ENCODE data around the gene MTTP.

DNA sequence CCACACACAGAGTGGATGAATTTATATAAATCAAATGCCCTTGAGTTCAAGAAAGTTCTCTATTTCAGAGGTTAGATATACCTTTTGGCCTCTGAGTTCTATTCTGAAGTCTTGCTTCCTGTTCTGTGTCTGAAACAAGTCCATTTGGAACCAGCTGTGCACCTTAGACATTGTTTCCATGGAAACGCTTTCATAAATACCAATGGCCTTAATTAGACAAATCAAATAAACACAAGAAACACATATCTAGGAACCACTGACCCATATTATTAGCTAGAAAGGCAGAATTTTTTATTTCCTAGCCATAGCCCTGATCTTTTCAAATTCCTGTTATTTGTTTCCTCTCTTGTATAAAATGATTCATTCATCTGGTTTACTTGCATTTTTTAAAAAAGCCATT, 91.4 kb downstream of the MTTP start:
- TF ChIP-seq MAX (IDR thresholded peaks at IDR 0.05): no peak
- TF ChIP-seq, protein P1, sequence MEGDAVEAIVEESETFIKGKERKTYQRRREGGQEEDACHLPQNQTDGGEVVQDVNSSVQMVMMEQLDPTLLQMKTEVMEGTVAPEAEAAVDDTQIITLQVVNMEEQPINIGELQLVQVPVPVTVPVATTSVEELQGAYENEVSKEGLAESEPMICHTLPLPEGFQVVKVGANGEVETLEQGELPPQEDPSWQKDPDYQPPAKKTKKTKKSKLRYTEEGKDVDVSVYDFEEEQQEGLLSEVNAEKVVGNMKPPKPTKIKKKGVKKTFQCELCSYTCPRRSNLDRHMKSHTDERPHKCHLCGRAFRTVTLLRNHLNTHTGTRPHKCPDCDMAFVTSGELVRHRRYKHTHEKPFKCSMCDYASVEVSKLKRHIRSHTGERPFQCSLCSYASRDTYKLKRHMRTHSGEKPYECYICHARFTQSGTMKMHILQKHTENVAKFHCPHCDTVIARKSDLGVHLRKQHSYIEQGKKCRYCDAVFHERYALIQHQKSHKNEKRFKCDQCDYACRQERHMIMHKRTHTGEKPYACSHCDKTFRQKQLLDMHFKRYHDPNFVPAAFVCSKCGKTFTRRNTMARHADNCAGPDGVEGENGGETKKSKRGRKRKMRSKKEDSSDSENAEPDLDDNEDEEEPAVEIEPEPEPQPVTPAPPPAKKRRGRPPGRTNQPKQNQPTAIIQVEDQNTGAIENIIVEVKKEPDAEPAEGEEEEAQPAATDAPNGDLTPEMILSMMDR (IDR thresholded peaks at IDR 0.05 in 2 of 3, conservative IDR thresholded peaks at IDR 0.05 in 1 of 3; ENCODE audit: borderline replicate concordance in 1 of 3, insufficient read depth in 1 of 3, low read depth in 2 of 3, low read length in 2 of 3): no peak
- no peak for TF ChIP-seq TCF7L2 (IDR thresholded peaks at IDR 0.05; ENCODE audit: borderline replicate concordance, extremely low read depth, insufficient read depth, insufficient read length)
- TF ChIP-seq YY1 (IDR thresholded peaks at IDR 0.05; ENCODE audit: extremely low read depth, insufficient replicate concordance, low read depth, low read length): no peak
- TF ChIP-seq CEBPB (IDR thresholded peaks at IDR 0.05; ENCODE audit: low read depth): no peak
- TF ChIP-seq REST (IDR thresholded peaks at IDR 0.05; ENCODE audit: low read depth): no peak
- no peak for TF ChIP-seq EZH2phosphoT487 (IDR thresholded peaks at IDR 0.05; ENCODE audit: borderline replicate concordance)
- no peak for TF ChIP-seq JUND (IDR thresholded peaks at IDR 0.05)
- TF ChIP-seq EGR1 (IDR thresholded peaks at IDR 0.05; ENCODE audit: low read depth): no peak
- TF ChIP-seq ZNF274 (IDR thresholded peaks at IDR 0.05; ENCODE audit: low read depth, low read length): no peak
- no peak for TF ChIP-seq EZH2 (IDR thresholded peaks at IDR 0.05)
- no peak for TF ChIP-seq POLR2A (IDR thresholded peaks at IDR 0.05; ENCODE audit: borderline replicate concordance, extremely low read depth, insufficient read depth, insufficient read length)
- TF ChIP-seq POLR2AphosphoS5 (IDR thresholded peaks at IDR 0.05; ENCODE audit: low read depth, low read length): no peak
- no peak for TF ChIP-seq SIN3A (IDR thresholded peaks at IDR 0.05; ENCODE audit: low read depth)

All from HCT116 (cell line).